DMS 273 (cell line): ENCODE measurements around the gene ZER1.
"Not testable (repeated sequence)": the region's sequence is repeated elsewhere in the genome, so short reads cannot be mapped to it uniquely, and the experiment has no call there.

Experiments
- DNase-seq: peaks from one replicate; lab custom pipeline; 2025; ENCODE audit not compliant: unreplicated experiment; lab: John Stamatoyannopoulos, UW

Gene ZER1

DNA sequence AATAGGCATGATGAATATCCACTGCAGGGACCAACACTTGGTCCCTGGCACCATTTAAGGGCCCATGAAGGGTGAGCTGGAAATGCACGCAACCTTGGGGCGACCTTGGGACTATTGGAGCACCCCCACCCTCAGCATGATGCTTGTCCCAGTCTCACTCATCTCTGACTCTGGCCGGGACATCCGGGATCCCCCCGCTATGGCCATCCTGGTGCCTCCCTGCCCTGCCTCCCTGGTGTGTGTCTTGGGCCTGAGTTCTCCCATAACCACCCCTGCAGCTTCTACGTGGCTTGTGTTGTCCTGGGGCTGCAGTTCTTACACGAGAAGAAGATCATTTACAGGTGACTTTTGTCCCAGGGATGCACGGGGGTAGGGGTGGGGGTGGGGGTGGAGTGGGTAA is 53.7 kb downstream of the ZER1 start:
- no peak for DNase-seq

DNA sequence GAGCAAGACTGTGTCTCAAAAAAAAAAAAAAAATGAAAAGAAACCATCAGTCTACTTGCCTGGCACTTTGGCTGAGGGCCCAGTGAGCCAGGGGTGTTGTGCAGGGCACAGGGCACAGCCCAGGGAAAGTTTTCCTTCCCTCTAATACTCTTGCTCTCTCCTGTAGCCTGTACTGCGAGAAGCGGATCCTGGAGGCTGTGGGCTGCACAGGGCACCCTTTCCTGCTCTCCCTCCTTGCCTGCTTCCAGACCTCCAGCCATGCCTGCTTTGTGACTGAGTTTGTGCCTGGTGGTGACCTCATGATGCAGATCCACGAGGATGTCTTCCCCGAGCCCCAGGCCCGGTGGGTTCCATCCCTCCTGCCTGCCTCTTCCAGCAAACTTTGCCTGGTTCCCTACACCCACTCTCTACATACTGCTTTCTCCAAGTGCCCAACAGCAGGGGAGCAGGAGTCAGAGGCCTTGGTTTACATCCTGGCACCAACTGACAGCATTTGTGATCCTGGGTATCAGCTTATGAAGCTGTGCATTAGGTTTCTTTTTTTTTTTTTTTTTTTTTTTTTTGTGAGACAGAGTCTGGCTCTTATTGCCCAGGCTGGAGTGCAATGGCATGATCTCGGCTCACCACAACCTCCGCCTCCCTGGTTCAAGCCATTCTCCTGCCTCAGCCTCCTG is 55.0 kb downstream of the ZER1 start:
- no peak for DNase-seq

DNA sequence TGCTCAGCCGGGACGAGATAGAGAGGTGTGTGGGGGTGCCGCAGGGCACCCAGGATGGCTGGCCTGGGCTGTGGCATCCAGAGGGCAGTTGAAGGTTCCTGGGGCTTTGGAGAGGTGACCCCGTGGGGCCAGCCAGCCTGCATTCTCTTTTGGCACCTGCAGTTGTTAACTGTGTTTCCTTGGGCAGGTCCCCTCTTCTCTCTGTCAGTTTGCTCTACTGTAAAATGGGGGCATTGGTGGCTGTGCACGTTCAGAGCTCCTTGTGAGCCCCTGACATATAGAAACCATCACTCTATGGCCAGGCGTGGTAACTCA is 56.3 kb downstream of the ZER1 start:
- DNase-seq = no peak

GRCh38 chr9:128714586-128715435 is 56.9 kb downstream of the ZER1 start:
- no peak for DNase-seq

DNA sequence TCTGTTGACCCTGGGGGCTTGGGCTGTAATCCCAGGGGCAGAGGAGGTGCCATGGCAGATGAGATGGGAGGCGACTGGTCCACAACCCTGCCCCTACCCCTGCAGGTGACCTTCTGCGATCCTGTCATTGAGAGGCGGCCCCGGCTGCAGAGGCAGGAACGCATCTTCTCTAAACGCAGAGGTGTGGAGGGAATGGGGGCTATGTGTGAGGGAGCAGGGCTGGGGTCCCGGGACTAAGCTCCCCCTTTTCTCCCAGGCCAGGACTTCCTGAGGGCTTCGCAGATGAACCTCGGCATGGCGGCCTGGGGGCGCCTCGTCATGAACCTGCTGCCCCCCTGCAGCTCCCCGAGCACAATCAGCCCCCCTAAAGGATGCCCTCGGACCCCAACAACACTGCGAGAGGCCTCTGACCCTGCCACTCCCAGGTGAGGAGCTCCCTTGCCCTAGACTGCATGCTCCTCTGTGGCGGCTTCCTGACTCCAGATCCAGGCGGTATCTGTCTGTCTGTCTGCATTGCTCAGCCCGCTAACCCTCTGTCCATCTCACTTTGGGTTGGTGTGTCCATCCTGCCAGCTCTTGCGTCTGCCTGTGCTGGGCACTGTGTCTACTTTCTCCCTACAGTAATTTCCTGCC is 57.7 kb downstream of the ZER1 start:
- no peak for DNase-seq

DNA sequence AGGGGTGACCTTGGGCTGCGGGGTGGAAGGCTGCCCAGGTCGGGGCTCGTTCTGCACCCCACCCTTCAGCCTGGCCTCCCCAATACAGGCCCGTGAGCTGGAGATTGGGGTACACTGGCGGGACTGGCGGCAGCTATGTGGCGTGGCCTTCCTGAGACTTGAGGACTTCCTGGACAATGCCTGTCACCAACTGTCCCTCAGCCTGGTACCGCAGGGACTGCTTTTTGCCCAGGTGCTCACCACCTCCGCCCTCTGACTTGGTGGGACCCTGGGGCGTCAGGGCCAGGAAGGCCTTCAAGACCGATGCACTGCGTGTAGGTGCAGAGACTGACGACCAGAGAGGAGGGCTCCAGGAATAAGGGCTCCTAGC is 58.3 kb downstream of the ZER1 start:
- no peak for DNase-seq

DNA sequence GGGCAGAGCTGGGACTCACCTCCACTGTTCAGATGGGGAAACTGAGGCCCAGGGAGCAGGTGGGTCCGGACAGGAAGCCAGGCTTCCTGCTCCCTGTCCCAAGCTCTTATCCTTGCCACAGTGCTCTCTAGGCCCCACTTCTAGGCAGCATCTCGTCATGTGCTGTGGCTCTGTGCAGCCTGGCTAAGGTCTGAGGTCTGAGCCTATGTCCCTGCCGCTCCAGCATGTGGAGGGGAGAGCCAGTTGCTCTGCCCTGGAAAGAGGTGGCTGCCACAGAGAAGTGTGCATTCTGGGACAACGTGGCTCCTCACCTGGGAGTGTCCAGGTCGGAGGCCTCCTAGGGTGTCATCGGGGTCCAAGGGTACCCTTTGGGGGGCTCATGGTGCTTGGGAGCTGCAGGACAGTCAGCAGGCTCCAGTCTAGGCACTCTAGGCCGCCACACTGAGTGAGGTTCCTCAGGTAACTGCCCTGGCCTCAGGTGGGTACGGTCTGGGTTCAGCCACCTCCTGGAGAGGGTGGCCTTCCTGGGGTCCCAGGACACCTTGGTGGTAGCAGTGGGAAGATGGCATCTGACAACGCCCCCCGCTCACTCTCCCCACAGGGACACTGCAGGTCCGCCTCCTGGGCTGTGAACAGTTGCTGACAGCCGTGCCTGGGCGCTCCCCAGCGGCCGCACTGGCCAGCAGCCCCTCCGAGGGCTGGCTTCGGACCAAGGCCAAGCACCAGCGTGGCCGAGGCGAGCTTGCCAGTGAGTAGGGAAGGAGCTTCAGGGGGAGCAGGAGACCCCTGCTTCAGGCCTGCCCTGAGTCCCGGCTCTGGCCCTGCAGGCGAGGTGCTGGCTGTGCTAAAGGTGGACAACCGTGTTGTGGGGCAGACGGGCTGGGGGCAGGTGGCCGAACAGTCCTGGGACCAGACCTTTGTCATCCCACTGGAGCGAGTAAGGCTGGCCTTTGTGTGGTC is 59.0 kb downstream of the ZER1 start:
- DNase-seq = no peak

- DNase-seq = no peak
Measured at GRCh38 chr9:128707446-128707845, 64.3 kb downstream of the ZER1 start.

GRCh38 chr9:128706671-128707381 is 64.9 kb downstream of the ZER1 start:
- DNase-seq = no peak

DNA sequence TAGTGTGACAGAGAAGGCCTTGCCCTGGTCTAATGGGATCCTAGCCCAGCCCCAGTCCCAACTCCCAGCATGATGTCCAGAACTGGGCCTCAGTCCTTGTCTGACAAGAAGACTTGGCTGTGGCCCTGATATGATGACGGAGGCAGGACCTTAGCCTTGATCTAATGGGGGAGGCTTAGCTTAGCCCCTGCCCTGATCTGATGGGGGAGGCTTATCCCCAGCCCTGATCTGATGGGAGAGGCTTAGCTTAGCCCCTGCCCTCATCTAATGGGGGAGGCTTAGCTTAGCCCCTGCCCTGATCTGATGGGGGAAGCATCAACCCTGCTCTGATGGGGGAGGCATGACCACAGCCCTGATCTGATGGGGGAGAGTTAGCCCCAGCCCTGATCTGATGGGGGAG is 65.7 kb downstream of the ZER1 start:
- DNase-seq = no peak

GRCh38 chr9:128705051-128705965 is 66.4 kb downstream of the ZER1 start:
- DNase-seq = no peak

- DNase-seq = no peak
Measured at GRCh38 chr9:128704356-128704670, 67.4 kb downstream of the ZER1 start.

GRCh38 chr9:128703616-128704355 is 67.9 kb downstream of the ZER1 start:
- no peak for DNase-seq

- no peak for DNase-seq
Measured at GRCh38 chr9:128702949-128703615, 68.6 kb downstream of the ZER1 start.

- DNase-seq = peak; percentile 94
Measured at GRCh38 chr9:128702445-128702948, 69.2 kb downstream of the ZER1 start, which contains the start of gene PKN3. Gene PKN3 (plus strand): TSS chr9:128702503. CDS start chr9:128702916, 413 bp downstream.

DNA sequence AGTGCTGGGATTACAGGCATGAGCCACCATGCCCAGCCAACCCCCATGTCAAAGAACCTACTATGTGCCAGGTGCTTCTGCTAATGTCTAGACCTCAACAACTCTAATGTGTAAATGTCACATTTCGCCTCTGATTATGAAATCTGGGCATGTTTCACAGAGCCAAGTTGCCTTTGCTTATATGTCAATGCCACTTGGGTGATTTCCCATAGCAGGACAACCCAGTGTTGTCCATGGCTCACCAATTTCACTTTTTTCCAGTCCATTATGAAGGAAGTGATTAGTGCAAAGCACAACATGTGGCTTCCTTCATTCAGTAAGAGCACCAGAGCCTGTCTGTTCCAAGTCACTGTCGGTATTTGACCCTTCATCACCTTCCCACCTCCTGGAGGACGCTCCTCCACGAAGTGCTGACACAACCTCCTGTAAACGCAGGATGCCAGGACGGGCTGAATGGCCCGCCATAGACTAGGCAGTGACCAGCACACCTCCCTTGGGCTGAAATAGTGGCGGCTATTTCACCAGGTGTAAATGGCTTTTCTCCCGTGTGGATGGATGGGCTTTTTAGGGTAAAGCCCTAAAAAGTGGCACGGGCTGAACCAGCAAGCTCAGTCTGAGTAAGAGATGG is 70.4 kb downstream of the ZER1 start:
- no peak for DNase-seq

DNA sequence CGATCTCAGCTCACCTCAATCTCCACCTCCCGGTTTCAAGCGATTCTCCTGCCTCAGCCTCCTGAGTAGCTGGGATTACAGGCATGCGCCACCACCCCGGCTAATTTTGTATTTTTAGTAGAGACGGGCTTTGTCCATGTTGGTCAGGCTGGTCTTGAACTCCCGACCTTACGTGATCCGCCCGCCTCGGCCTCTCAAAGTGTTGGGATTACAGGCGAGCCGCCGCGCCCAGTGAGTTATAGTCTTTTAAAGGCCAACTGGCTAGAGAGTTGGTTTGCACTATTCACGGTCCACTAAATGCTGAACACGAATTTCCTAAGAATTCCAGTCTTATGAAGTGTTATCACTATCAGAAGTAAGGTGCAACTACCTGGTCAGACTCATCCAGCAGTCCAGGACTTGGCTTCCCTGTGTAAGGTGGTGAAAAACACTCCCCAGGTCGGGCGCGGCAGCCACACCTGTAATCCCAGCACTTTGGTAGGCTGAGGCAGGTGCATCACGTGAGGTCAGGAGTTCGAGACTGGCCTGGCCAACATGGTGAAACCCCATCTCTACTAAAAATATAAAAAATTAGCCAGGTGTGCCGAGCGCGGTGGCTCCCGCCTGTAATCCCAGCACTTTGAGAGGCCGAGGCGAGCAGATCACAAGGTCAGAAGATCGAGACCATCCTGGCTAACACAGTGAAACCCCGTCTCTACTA is 72.5 kb downstream of the ZER1 start:
- DNase-seq = not testable (repeated sequence)
